T-cell (primary cell): ENCODE data around the gene AHRR. TPM values are rescaled to one million over a fixed set of nuclear protein-coding genes. Genes with fewer than 3 reads are reported as not detected.

Experiments
- ATAC-seq, 4 experiments: fragments of 200-7000 bp in 3 of 4; fragments of 150-1000 bp in 1 of 4; cut with Tn5 transposase; replicated peaks in 1 of 4; 1 replicate in 3 of 4; 2 replicates in 1 of 4; pipeline ENCODE4 v1.10.0; 2021; ENCODE audit warnings: moderate library complexity in 3 of 4, mild to moderate bottlenecking in 2 of 4, moderate number of reproducible peaks in 1 of 4
- CTCF ChIA-PET, 2 donors: fragments of 300-600 bp; sonication (Branson Sonifier 250); formaldehyde crosslinking; loops; one replicate each; lab custom pipeline; 2022; ENCODE audit warnings: antibody characterized with exemption in 2 of 2; lab: Charles Lee
- POLR2A ChIA-PET, 2 donors: fragments of 300-600 bp; sonication (Branson Sonifier 250); formaldehyde crosslinking; loops; one replicate each; lab custom pipeline; 2022; ENCODE audit warnings: antibody characterized with exemption in 2 of 2; lab: Charles Lee
- DNase-seq, 35 experiments: peaks; one replicate each; pipeline versions ENCODE4 v3.0.0 to v3.0.0-alpha.2; 2013 to 2023
- H3K27ac ChIP-seq: one replicate; pipeline ENCODE4 v1.5.1; 2013; ENCODE audit warnings: low read length
- H3K27me3 ChIP-seq, 2 experiments: replicated peaks in 1 of 2; 1 replicate in 1 of 2; 2 replicates in 1 of 2; pipeline versions ENCODE4 v1.6.1 to v1.7.0; 2013; ENCODE audit warnings: low read length in 1 of 2, mixed read lengths in 1 of 2; ENCODE audit not compliant: control insufficient read depth in 2 of 2, insufficient read depth in 2 of 2; ENCODE audit errors: extremely low read depth in 1 of 2
- H3K36me3 ChIP-seq, 2 donors: 1 replicate in 1 of 2; 2 replicates in 1 of 2; pipeline versions ENCODE4 v1.6.1 to v1.7.0; 2013; ENCODE audit warnings: low read length in 1 of 2; ENCODE audit not compliant: control insufficient read depth in 2 of 2, insufficient read depth in 1 of 2; ENCODE audit errors: extremely low read depth in 1 of 2
- H3K4me1 ChIP-seq, 2 experiments: 1 replicate in 1 of 2; 2 replicates in 1 of 2; pipeline versions ENCODE4 v1.6.1 to v1.7.0; 2013; ENCODE audit warnings: low read length in 2 of 2, mixed read lengths in 1 of 2; ENCODE audit not compliant: insufficient read depth in 2 of 2, control insufficient read depth in 1 of 2; ENCODE audit errors: extremely low read depth in 1 of 2
- H3K4me3 ChIP-seq, 2 donors: 1 replicate in 1 of 2; 2 replicates in 1 of 2; pipeline versions ENCODE4 v1.5.1 to v1.7.0; 2013; ENCODE audit warnings: mild to moderate bottlenecking in 2 of 2, low read length in 1 of 2, moderate library complexity in 1 of 2; ENCODE audit not compliant: control insufficient read depth in 1 of 2; ENCODE audit errors: extremely low read depth in 1 of 2
- H3K9me3 ChIP-seq: 2 replicates; pipeline ENCODE4 v1.7.0; 2013
- H3K27ac Mint-ChIP-seq, 2 donors: one replicate each; pipeline ENCODE4 v1.8.0; 2020 to 2021; ENCODE audit warnings: mild to moderate bottlenecking in 2 of 2, mixed read lengths in 2 of 2
- H3K27me3 Mint-ChIP-seq, 2 donors: one replicate each; pipeline ENCODE4 v1.8.0; 2021 to 2022; ENCODE audit warnings: mixed read lengths in 2 of 2
- H3K36me3 Mint-ChIP-seq: one replicate; pipeline ENCODE4 v1.8.0; 2021; ENCODE audit warnings: mixed read lengths
- H3K4me1 Mint-ChIP-seq, 3 donors: one replicate each; pipeline ENCODE4 v1.8.0; 2020 to 2022; ENCODE audit warnings: mixed read lengths in 3 of 3, mild to moderate bottlenecking in 1 of 3
- H3K4me3 Mint-ChIP-seq, 3 donors: one replicate each; pipeline ENCODE4 v1.8.0; 2020 to 2022; ENCODE audit warnings: mild to moderate bottlenecking in 3 of 3, mixed read lengths in 3 of 3, moderate library complexity in 3 of 3
- H3K9me3 Mint-ChIP-seq, 3 donors: one replicate each; pipeline ENCODE4 v1.8.0; 2020 to 2022; ENCODE audit warnings: mixed read lengths in 3 of 3
- WGBS: methylation state at CpG from one replicate; pipeline ENCODE4 v1.1.5; 2013; ENCODE audit warnings: missing lambda C conversion rate; ENCODE audit not compliant: insufficient coverage; 5-methylcytosine and 5-hydroxymethylcytosine counted together
- total RNA-seq, 35 experiments: library from RNA in 6 of 35; stranded (reverse) in 6 of 35; fragments of 120-200 nt in 1 of 35; gene quantifications; one replicate each; pipeline versions ENCODE4 v1.2.1 to v1.2.4 and lab custom pipeline; 2013 to 2026

Gene AHRR
- total RNA-seq, 5 donors from 2014 or later (not counting 1 experiment from before 2014, with no cell fraction given) = 0.55 to 13.5 (median 3.4) TPM

- ATAC-seq = no peak
- POLR2A ChIA-PET = no interaction called here
- H3K9me3 ChIP-seq = no peaks in the 10 kb centered on the region
- no peaks in the 10 kb centered on the region for H3K4me1 ChIP-seq
- no peak for DNase-seq
- Mint-ChIP-seq H3K27me3 (peaks cover 8 to 11% of the 10 kb centered on the region in 2 donors), H3K4me3 (no peak overlapping the region), H3K4me1 (no peaks in the 10 kb centered on the region), H3K9me3 (no peaks in the 10 kb centered on the region), H3K27ac (no peak overlapping the region), H3K36me3 (no peaks in the 10 kb centered on the region)
- 92% methylated on average over 36 of the region's 39 CpGs for WGBS
- peaks cover 0 to 34% of the 10 kb centered on the region in 2 experiments for H3K27me3 ChIP-seq
- CTCF ChIA-PET = no interaction called here
- no peak overlapping the region for H3K27ac ChIP-seq
- H3K4me3 ChIP-seq = no peak overlapping the region
- H3K36me3 ChIP-seq = no peaks in the 10 kb centered on the region
These were observed 106.0 kb downstream of the AHRR start for GRCh38 chr5:427415-428087.

- no peaks in the 10 kb centered on the region for H3K9me3 Mint-ChIP-seq
- peaks cover 8 to 11% of the 10 kb centered on the region in 2 donors for H3K27me3 Mint-ChIP-seq
- Histone ChIP-seq H3K4me3 (no peak overlapping the region), H3K9me3 (no peaks in the 10 kb centered on the region), H3K27ac (no peak overlapping the region), H3K36me3 (no peaks in the 10 kb centered on the region), H3K27me3 (peaks cover 0 to 40% of the 10 kb centered on the region in 2 experiments), H3K4me1 (no peaks in the 10 kb centered on the region)
- no peak for ATAC-seq
- no peak for DNase-seq
- no peak overlapping the region for H3K27ac Mint-ChIP-seq
- no peaks in the 10 kb centered on the region for H3K36me3 Mint-ChIP-seq
- no peaks in the 10 kb centered on the region for H3K4me1 Mint-ChIP-seq
- POLR2A ChIA-PET = no interaction called here
- CTCF ChIA-PET = no interaction called here
- no peak overlapping the region for H3K4me3 Mint-ChIP-seq
- 88% methylated on average over 5 of the region's 11 CpGs for WGBS
These were observed 106.7 kb downstream of the AHRR start for GRCh38 chr5:428219-428618.

GRCh38 chr5:428754-429452 is 107.4 kb downstream of the AHRR start:
- H3K27me3 Mint-ChIP-seq = peaks cover 8 to 11% of the 10 kb centered on the region in 2 donors
- POLR2A ChIA-PET = no interaction called here
- H3K4me3 Mint-ChIP-seq = no peak overlapping the region
- Histone ChIP-seq H3K4me3 (no peak overlapping the region), H3K27me3 (peaks cover 0 to 46% of the 10 kb centered on the region in 2 experiments), H3K27ac (no peak overlapping the region), H3K36me3 (no peaks in the 10 kb centered on the region), H3K4me1 (no peaks in the 10 kb centered on the region), H3K9me3 (no peaks in the 10 kb centered on the region)
- ATAC-seq (no peak), DNase-seq (no peak)
- no peaks in the 10 kb centered on the region for H3K4me1 Mint-ChIP-seq
- no peak overlapping the region for H3K27ac Mint-ChIP-seq
- no peaks in the 10 kb centered on the region for H3K9me3 Mint-ChIP-seq
- no peaks in the 10 kb centered on the region for H3K36me3 Mint-ChIP-seq
- CTCF ChIA-PET = no interaction called here
- 81% methylated on average over 19 of the region's 22 CpGs for WGBS

- 92% methylated on average over 33 of the region's 35 CpGs for WGBS
- POLR2A ChIA-PET = no interaction called here
- Mint-ChIP-seq H3K27ac (no peak overlapping the region), H3K9me3 (no peaks in the 10 kb centered on the region), H3K4me3 (no peak overlapping the region), H3K4me1 (no peaks in the 10 kb centered on the region), H3K27me3 (peaks cover 8 to 11% of the 10 kb centered on the region in 2 donors), H3K36me3 (no peaks in the 10 kb centered on the region)
- DNase-seq = no peak
- Histone ChIP-seq H3K9me3 (no peaks in the 10 kb centered on the region), H3K27me3 (peaks cover 0 to 48% of the 10 kb centered on the region in 2 experiments), H3K27ac (no peak overlapping the region), H3K4me1 (no peaks in the 10 kb centered on the region), H3K4me3 (no peak overlapping the region), H3K36me3 (no peaks in the 10 kb centered on the region)
- CTCF ChIA-PET = no interaction called here
- no peak for ATAC-seq
These were observed 108.1 kb downstream of the AHRR start for GRCh38 chr5:429453-430188.

- no peak overlapping the region for H3K27ac Mint-ChIP-seq
- H3K36me3 Mint-ChIP-seq = no peaks in the 10 kb centered on the region
- CTCF ChIA-PET = no interaction called here
- no peaks in the 10 kb centered on the region for H3K9me3 Mint-ChIP-seq
- POLR2A ChIA-PET = no interaction called here
- Histone ChIP-seq H3K4me3 (no peak overlapping the region), H3K27me3 (peaks cover 0 to 50% of the 10 kb centered on the region in 2 experiments), H3K27ac (no peak overlapping the region), H3K9me3 (no peaks in the 10 kb centered on the region), H3K4me1 (no peaks in the 10 kb centered on the region), H3K36me3 (no peaks in the 10 kb centered on the region)
- peaks cover 12 to 14% of the 10 kb centered on the region in 2 donors for H3K27me3 Mint-ChIP-seq
- no peaks in the 10 kb centered on the region for H3K4me1 Mint-ChIP-seq
- no peak overlapping the region for H3K4me3 Mint-ChIP-seq
- WGBS = 92% methylated on average over 22 of the region's 25 CpGs
- ATAC-seq (no peak), DNase-seq (no peak)
These were observed 108.9 kb downstream of the AHRR start for GRCh38 chr5:430214-430925.
